PC-3 (cell line): ENCODE results near the gene ZBTB21.

Experiments used
- CTCF ChIP-seq: fragments of 300-600 bp; sonication (generic); conservative IDR thresholded peaks from 2 replicates; pipeline ENCODE4 v1.5.1; 2017; ENCODE audit warnings: antibody characterized with exemption, low read depth, mild to moderate bottlenecking, low read length
- EZH2phosphoT487 ChIP-seq: fragments of 300-600 bp; sonication (generic); IDR thresholded peaks from 2 replicates; pipeline ENCODE4 v1.6.1; 2018; ENCODE audit warnings: mild to moderate bottlenecking, antibody characterized with exemption, low read length, borderline replicate concordance

GRCh38 chr21:41954654-41955499, 55.3 kb downstream of the ZBTB21 start:
- TF ChIP-seq EZH2phosphoT487, result no peak
- no peak for TF ChIP-seq CTCF
